Measurements from ENCODE around the gene CTDP1. TPM values are rescaled to one million over a fixed set of nuclear protein-coding genes. Genes with fewer than 3 reads are reported as not detected.

The CTDP1 gene
- total RNA-seq, 1 experiment from 2014 or later: 16.1 TPM

DNA sequence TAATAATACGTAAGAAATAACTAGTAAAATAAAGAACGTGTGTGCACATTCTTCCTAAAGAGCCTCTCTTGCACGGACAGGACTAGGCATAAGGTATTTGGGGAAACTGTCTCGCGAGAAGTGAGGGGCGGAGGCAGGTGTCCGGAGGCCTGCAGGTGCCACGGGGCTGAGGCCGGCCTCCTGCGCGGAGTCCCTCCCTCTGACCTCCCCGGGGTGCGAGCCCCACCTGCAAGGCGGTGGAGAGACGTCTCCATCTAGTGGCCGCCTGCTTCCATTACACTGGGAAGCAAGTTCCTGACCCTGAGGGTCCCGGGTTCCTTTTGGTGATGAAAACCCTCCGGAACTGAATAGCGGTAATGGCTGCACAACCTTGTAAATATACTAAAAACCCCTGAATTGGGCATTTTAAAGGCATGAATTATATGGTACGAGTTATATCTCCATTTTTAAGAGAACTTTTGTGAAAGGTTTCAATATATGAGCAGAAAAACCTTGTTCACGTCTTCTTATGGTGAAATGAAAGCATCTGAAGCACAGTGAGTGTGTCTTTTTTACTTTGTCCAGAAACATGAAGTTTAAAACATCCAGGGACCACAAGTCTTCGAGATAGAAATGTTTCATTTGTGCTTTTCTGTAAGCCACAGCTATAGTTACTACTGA is 35.5 kb upstream of the CTDP1 start:
- Histone ChIP-seq H3K4me3 (ENCODE audit: low read depth, low read length) (no peak overlapping the region), H3K27me3 (replicated peaks; ENCODE audit: control insufficient read depth, insufficient read depth, low read length) (no peaks in the 10 kb centered on the region), H3K9me3 (no peaks in the 10 kb centered on the region), H3K4me1 (no peaks in the 10 kb centered on the region), H3K36me3 (ENCODE audit: control insufficient read depth, insufficient read depth, low read length) (no peaks in the 10 kb centered on the region)
- Mint-ChIP-seq H3K4me3 (ENCODE audit: unreplicated experiment) (no peak overlapping the region), H3K9me3 (ENCODE audit: unreplicated experiment) (no peaks in the 10 kb centered on the region), H3K4me1 (ENCODE audit: low read depth, unreplicated experiment) (no peaks in the 10 kb centered on the region), H3K27ac (ENCODE audit: unreplicated experiment) (no peak overlapping the region), H3K36me3 (ENCODE audit: insufficient read depth, unreplicated experiment) (no peaks in the 10 kb centered on the region), H3K27me3 (ENCODE audit: insufficient read depth, unreplicated experiment) (no peaks in the 10 kb centered on the region)
- TF ChIP-seq, protein P1, sequence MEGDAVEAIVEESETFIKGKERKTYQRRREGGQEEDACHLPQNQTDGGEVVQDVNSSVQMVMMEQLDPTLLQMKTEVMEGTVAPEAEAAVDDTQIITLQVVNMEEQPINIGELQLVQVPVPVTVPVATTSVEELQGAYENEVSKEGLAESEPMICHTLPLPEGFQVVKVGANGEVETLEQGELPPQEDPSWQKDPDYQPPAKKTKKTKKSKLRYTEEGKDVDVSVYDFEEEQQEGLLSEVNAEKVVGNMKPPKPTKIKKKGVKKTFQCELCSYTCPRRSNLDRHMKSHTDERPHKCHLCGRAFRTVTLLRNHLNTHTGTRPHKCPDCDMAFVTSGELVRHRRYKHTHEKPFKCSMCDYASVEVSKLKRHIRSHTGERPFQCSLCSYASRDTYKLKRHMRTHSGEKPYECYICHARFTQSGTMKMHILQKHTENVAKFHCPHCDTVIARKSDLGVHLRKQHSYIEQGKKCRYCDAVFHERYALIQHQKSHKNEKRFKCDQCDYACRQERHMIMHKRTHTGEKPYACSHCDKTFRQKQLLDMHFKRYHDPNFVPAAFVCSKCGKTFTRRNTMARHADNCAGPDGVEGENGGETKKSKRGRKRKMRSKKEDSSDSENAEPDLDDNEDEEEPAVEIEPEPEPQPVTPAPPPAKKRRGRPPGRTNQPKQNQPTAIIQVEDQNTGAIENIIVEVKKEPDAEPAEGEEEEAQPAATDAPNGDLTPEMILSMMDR (IDR thresholded peaks at IDR 0.05; ENCODE audit: insufficient read depth in 1 of 2, low read depth in 1 of 2, low read length in 1 of 2, severe bottlenecking in 1 of 2, unreplicated experiment in 1 of 2): peak; percentile 73 to 82
- CTCF ChIA-PET: no interaction called here
- POLR2A ChIA-PET: no interaction called here
- intact Hi-C loops (cut with micrococcal nuclease; ENCODE audit: unreplicated experiment): loop anchor here (1.0 kb wide), 1 partner anchor 263 kb away; no protein-coding TSS in a partner anchor
- no TSS peak for BruUV-seq (replicated peaks)
- DNase-seq: peak; percentile 66 to 68

DNA sequence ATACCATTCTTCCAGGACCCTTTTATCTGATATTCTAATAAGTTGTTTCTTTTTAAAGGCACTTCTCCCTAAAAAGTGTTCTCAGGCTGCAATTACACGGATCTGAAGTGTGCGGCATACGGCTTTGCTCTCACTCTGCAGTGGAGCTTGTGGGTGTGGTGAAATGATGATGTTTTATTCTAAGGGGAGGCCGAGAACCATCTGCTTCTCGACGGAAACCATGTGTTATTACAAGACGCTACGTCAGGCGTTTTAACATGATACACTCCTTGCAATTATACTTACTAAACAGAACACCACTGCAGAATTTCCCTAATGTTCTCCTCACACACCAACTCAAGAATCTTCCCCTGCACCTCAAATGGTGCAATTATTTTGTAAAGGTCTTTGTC is 34.9 kb upstream of the CTDP1 start:
- Mint-ChIP-seq H3K27ac (ENCODE audit: unreplicated experiment) (no peak overlapping the region), H3K4me3 (ENCODE audit: unreplicated experiment) (no peak overlapping the region), H3K27me3 (ENCODE audit: insufficient read depth, unreplicated experiment) (no peaks in the 10 kb centered on the region), H3K9me3 (ENCODE audit: unreplicated experiment) (no peaks in the 10 kb centered on the region), H3K36me3 (ENCODE audit: insufficient read depth, unreplicated experiment) (no peaks in the 10 kb centered on the region), H3K4me1 (ENCODE audit: low read depth, unreplicated experiment) (no peaks in the 10 kb centered on the region)
- Histone ChIP-seq H3K4me1 (no peaks in the 10 kb centered on the region), H3K9me3 (no peaks in the 10 kb centered on the region), H3K4me3 (ENCODE audit: low read depth, low read length) (no peak overlapping the region), H3K36me3 (ENCODE audit: control insufficient read depth, insufficient read depth, low read length) (no peaks in the 10 kb centered on the region), H3K27me3 (replicated peaks; ENCODE audit: control insufficient read depth, insufficient read depth, low read length) (no peaks in the 10 kb centered on the region)
- no TSS peak for BruUV-seq (replicated peaks)
- TF ChIP-seq, protein P1 (IDR thresholded peaks at IDR 0.05; ENCODE audit: insufficient read depth in 1 of 2, low read depth in 1 of 2, low read length in 1 of 2, severe bottlenecking in 1 of 2, unreplicated experiment in 1 of 2): no peak
- ChIA-PET POLR2A (no interaction called here), CTCF (no interaction called here)
- no peak for DNase-seq
- intact Hi-C loops (cut with micrococcal nuclease; ENCODE audit: unreplicated experiment): loop anchor here (1.0 kb wide), 1 partner anchor 263 kb away; no protein-coding TSS in a partner anchor

DNA sequence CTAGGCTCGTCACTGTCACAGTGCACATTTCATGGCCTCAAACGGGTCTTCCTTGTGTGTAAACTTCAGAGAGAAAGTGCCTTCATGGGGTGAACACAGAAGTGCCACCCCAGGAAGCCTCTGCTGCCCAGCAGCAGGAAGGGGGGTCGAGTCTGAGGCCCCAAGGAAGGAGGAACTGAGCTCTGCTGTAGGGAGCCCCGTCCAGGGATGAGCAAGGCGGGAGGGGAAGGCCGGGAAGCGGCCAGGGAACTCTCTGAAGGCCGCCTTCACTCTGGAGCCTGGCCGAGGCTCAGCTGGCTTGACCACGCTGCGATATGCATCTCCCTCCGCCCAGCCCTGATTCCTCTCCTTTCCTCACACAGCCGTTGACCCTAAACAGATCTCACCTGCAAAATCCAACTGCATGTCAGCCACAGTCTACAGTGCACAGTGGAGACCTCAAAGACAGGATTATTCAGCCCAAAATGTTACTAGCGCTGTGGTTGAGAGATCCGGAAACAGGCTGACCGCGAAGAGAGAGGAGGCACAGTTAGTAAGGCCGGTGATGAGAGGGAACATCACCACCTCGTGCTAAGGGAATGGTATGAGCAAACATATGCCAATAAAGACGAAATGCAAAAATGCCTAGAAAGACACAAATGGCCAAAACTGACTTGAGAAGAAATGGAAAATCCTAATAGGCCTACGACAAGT is 34.2 kb upstream of the CTDP1 start:
- Histone ChIP-seq H3K4me3 (ENCODE audit: low read depth, low read length) (no peak overlapping the region), H3K36me3 (ENCODE audit: control insufficient read depth, insufficient read depth, low read length) (no peaks in the 10 kb centered on the region), H3K27me3 (replicated peaks; ENCODE audit: control insufficient read depth, insufficient read depth, low read length) (no peaks in the 10 kb centered on the region), H3K4me1 (no peaks in the 10 kb centered on the region), H3K9me3 (no peaks in the 10 kb centered on the region)
- Mint-ChIP-seq H3K4me3 (ENCODE audit: unreplicated experiment) (no peak overlapping the region), H3K27ac (ENCODE audit: unreplicated experiment) (no peak overlapping the region), H3K27me3 (ENCODE audit: insufficient read depth, unreplicated experiment) (no peaks in the 10 kb centered on the region), H3K36me3 (ENCODE audit: insufficient read depth, unreplicated experiment) (no peaks in the 10 kb centered on the region), H3K4me1 (ENCODE audit: low read depth, unreplicated experiment) (no peaks in the 10 kb centered on the region), H3K9me3 (ENCODE audit: unreplicated experiment) (no peaks in the 10 kb centered on the region)
- BruUV-seq (replicated peaks): no TSS peak
- POLR2A ChIA-PET: no interaction called here
- intact Hi-C loops (cut with micrococcal nuclease; ENCODE audit: unreplicated experiment): no loop called here
- TF ChIP-seq, protein P1 (IDR thresholded peaks at IDR 0.05; ENCODE audit: insufficient read depth in 1 of 2, low read depth in 1 of 2, low read length in 1 of 2, severe bottlenecking in 1 of 2, unreplicated experiment in 1 of 2): no peak
- CTCF ChIA-PET: no interaction called here
- no peak for DNase-seq
